Upper lobe of left lung (tissue), 6 donors: ENCODE measurements around the gene MGAM2. TPM values are rescaled to one million over a fixed set of nuclear protein-coding genes. Genes with fewer than 3 reads are reported as not detected.
A peak's percentile ranks its signal among the peaks of the same experiment; 100 is the strongest.

Source experiments
- ATAC-seq, 2 donors: fragments of 200-7000 bp; cut with Tn5 transposase; one replicate each; pipeline ENCODE4 v1.9.1; 2022; ENCODE audit warnings: mild to moderate bottlenecking in 2 of 2, moderate library complexity in 2 of 2; ENCODE audit not compliant: low FRiP score in 2 of 2
- DNase-seq, 2 donors: peaks; one replicate each; pipeline ENCODE4 v3.0.0-alpha.2; 2019 to 2020
- H3K27ac ChIP-seq, 4 donors: fragments of 200-600 bp; sonication (generic); one replicate each; pipeline ENCODE4 v1.5.1; 2016 to 2019
- H3K27me3 ChIP-seq, 4 donors: fragments of 200-600 bp; sonication (generic); one replicate each; pipeline ENCODE4 v1.5.1; 2017 to 2019
- H3K36me3 ChIP-seq, 4 donors: fragments of 200-600 bp; sonication (generic); one replicate each; pipeline ENCODE4 v1.5.1; 2016 to 2019
- H3K4me1 ChIP-seq, 4 donors: fragments of 200-600 bp; sonication (generic); one replicate each; pipeline ENCODE4 v1.5.1; 2018 to 2019
- H3K4me3 ChIP-seq, 4 donors: fragments of 200-600 bp; sonication (generic); one replicate each; pipeline ENCODE4 v1.5.1; 2017 to 2019; ENCODE audit warnings: mild to moderate bottlenecking in 2 of 4, moderate library complexity in 1 of 4
- H3K9me3 ChIP-seq, 4 donors: fragments of 200-600 bp; sonication (generic); one replicate each; pipeline ENCODE4 v1.5.1; 2018 to 2019
- CTCF ChIP-seq, 6 experiments: fragments of 450-650 bp in 4 of 6; fragments of 200-600 bp in 2 of 6; sonication (generic) in 2 of 6; IDR thresholded peaks; one replicate each; pipeline ENCODE4 v1.5.1; 2016 to 2019; ENCODE audit warnings: antibody characterized with exemption in 6 of 6
- EP300 ChIP-seq, 4 donors: sonication (generic); formaldehyde crosslinking; IDR thresholded peaks; one replicate each; pipeline ENCODE4 v1.5.1; 2017; ENCODE audit warnings: antibody characterized with exemption in 4 of 4, control low read depth in 2 of 4
- POLR2A ChIP-seq, 4 donors: fragments of 450-650 bp; IDR thresholded peaks; one replicate each; pipeline ENCODE4 v1.5.1; 2016 to 2017; ENCODE audit warnings: antibody characterized with exemption in 4 of 4, mild to moderate bottlenecking in 2 of 4
- POLR2AphosphoS5 ChIP-seq, 2 donors: sonication (generic); formaldehyde crosslinking; IDR thresholded peaks; one replicate each; pipeline ENCODE4 v1.5.1; 2017; ENCODE audit warnings: antibody characterized with exemption in 2 of 2
- WGBS, 2 donors: methylation state at CpG; one replicate each; pipeline ENCODE4 v1.1.5; 2017 to 2018; 5-methylcytosine and 5-hydroxymethylcytosine counted together
- total RNA-seq, 6 donors: library from RNA; depleted of rRNA in 4 of 6; stranded (reverse); fragments of >200 nt in 4 of 6; gene quantifications; one replicate each; pipeline versions ENCODE4 v1.1.0 to v1.2.1, GENCODE V29; 2016 to 2021
- donor health status: DM: no; HTN: no; CAD: no; lungs with moderate emphysema.
- donor health status: DM: no; HTN: yes; CAD: no; lungs with severe emphysema.

MGAM2 gene
- total RNA-seq, 6 donors from 2014 or later: 0.43 to 1.6 (median 0.63) TPM

DNA sequence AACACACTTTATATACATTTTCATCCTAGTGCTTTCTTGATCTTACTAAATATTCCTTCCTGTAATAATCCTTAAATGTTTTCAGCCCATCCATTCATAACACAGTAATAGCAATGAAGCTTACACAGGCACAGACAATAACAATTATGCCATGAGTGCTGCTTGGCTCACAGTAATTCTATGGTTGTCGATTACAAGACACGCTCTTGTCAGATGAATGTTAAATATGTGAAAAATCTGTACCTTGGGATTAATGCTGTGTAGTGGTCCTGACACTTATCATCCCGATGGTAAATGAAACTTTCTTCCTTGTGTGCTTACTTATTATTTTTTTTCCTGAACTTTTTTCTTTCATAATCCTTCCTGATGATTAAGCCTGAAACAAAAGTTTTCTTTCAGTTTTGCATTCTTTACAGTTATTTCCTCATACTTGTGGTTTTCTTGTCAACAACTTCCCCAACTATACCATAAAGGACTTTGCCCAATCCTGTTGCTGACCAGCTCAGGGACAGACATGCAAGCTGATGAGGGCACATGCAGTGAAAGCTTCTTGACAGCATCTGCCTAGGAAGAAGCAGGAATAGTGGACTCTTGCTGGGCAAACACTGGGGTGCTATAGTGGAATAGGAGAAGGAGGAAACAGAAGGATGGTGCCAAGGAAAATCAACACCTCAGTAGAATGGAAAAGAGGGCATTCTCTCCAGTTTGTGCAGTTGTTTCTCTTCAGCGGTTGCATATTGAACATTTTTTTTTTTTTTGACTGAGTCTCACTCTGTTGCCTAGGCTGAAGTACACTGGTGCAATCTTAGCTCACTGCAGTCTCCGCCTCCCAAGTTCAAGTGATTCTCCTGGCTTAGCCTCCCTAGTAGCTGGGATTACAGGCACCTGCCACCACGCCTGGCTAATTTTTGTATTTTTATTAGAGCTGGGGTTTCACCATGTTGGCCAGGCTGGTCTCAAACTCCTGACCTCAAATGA is 6.7 kb upstream of the MGAM2 start:
- peak overlapping the region in 1 of 4 donors; percentile 38 for H3K27ac ChIP-seq
- peak; percentile 63 to 88 for ATAC-seq

DNA sequence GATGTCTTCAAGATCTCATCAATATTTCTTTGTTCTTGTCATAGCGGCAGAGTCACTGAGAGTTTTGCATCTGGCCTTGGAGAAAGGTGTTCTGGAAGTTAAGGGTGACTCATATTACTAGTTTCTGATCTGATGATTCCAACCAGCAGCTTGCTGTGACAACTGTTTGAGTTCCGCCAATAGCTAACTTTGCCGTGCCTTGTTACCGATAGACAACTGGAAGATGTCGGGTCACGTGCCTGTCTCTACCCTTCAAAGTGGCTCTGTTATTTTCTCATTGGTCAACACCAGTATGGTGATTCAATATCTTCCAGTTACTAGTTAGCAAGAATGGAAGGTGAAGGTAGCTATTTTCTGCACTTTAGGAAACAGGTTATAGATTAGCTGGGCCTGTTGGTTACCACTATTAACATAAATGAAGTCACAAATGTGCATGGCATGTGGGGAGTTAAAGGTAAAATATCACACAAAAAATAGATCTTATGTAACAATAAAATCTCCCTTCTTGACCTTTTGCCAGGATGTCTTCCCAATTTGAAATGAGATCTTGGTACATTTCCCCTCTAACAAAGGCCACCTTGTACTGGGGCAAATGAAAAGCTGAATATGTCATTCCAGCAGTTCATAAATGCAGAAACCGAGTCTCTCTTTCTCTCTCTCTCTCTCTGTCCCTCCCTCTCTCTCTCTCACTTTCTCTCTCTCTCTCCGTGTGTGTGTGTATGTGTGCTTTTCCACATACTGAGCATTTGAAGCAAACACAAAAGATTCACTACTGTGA is 2.6 kb upstream of the MGAM2 start:
- WGBS, 2 donors: 70% methylated on average over 8 of the region's 8 CpGs
- Histone ChIP-seq H3K9me3 (no peaks in the 10 kb centered on the region), H3K4me3 (no peak overlapping the region), H3K27me3 (no peaks in the 10 kb centered on the region), H3K4me1 (no peaks in the 10 kb centered on the region), H3K36me3 (no peaks in the 10 kb centered on the region), H3K27ac (no peak overlapping the region)
- no peak for ATAC-seq
- TF ChIP-seq POLR2AphosphoS5 (IDR thresholded peaks at IDR 0.05): no peak
- no peak for TF ChIP-seq CTCF (IDR thresholded peaks at IDR 0.05)
- TF ChIP-seq POLR2A (IDR thresholded peaks at IDR 0.05): no peak
- no peak for TF ChIP-seq EP300 (IDR thresholded peaks at IDR 0.05)
- DNase-seq: no peak

More for the DNA sequence above, 6.7 kb upstream of the MGAM2 start:
- Histone ChIP-seq H3K27me3 (no peaks in the 10 kb centered on the region), H3K9me3 (no peaks in the 10 kb centered on the region), H3K4me3 (no peak overlapping the region), H3K4me1 (no peaks in the 10 kb centered on the region), H3K36me3 (no peaks in the 10 kb centered on the region)
- WGBS, 2 donors: 41 to 61% methylated on average over 6 of the region's 6 CpGs
- peak in 1 of 2 donors; percentile 65 for DNase-seq
- no peak for TF ChIP-seq POLR2A (IDR thresholded peaks at IDR 0.05)
- TF ChIP-seq EP300 (IDR thresholded peaks at IDR 0.05): peak in 1 of 4 donors; percentile 29
- no peak for TF ChIP-seq CTCF (IDR thresholded peaks at IDR 0.05)

GRCh38 chr7:142110098-142110497 is 1.4 kb upstream of the MGAM2 start:
- TF ChIP-seq EP300 (IDR thresholded peaks at IDR 0.05) (no peak), POLR2AphosphoS5 (IDR thresholded peaks at IDR 0.05) (no peak), POLR2A (IDR thresholded peaks at IDR 0.05) (no peak), CTCF (IDR thresholded peaks at IDR 0.05) (no peak)
- H3K27me3 ChIP-seq: no peaks in the 10 kb centered on the region
- H3K4me3 ChIP-seq: no peak overlapping the region
- 78 to 85% methylated on average over 4 of the region's 4 CpGs for WGBS, 2 donors
- H3K27ac ChIP-seq: no peak overlapping the region
- DNase-seq (no peak), ATAC-seq (no peak)
- H3K36me3 ChIP-seq: no peaks in the 10 kb centered on the region
- H3K4me1 ChIP-seq: no peaks in the 10 kb centered on the region
- H3K9me3 ChIP-seq: no peaks in the 10 kb centered on the region

GRCh38 chr7:142110638-142111037 is 880 bp upstream of the MGAM2 start:
- TF ChIP-seq POLR2A (IDR thresholded peaks at IDR 0.05) (no peak), EP300 (IDR thresholded peaks at IDR 0.05) (no peak), POLR2AphosphoS5 (IDR thresholded peaks at IDR 0.05) (no peak), CTCF (IDR thresholded peaks at IDR 0.05) (no peak)
- DNase-seq: no peak
- ATAC-seq: no peak
- no peaks in the 10 kb centered on the region for H3K27me3 ChIP-seq
- H3K4me1 ChIP-seq: no peaks in the 10 kb centered on the region
- no peaks in the 10 kb centered on the region for H3K36me3 ChIP-seq
- no peak overlapping the region for H3K27ac ChIP-seq
- 57 to 70% methylated on average over 3 of the region's 3 CpGs for WGBS, 2 donors
- no peak overlapping the region for H3K4me3 ChIP-seq
- H3K9me3 ChIP-seq: no peaks in the 10 kb centered on the region
